HG02943 (cell line): ENCODE measurements around the gene WWOX.

Source experiments
- ATAC-seq: cut with Tn5 transposase; IDR thresholded peaks from one replicate; pipeline ENCODE4 v1.9.1; 2021; ENCODE audit warnings: mild to moderate bottlenecking, low read depth, moderate library complexity; ENCODE audit not compliant: unreplicated experiment

Gene WWOX

DNA sequence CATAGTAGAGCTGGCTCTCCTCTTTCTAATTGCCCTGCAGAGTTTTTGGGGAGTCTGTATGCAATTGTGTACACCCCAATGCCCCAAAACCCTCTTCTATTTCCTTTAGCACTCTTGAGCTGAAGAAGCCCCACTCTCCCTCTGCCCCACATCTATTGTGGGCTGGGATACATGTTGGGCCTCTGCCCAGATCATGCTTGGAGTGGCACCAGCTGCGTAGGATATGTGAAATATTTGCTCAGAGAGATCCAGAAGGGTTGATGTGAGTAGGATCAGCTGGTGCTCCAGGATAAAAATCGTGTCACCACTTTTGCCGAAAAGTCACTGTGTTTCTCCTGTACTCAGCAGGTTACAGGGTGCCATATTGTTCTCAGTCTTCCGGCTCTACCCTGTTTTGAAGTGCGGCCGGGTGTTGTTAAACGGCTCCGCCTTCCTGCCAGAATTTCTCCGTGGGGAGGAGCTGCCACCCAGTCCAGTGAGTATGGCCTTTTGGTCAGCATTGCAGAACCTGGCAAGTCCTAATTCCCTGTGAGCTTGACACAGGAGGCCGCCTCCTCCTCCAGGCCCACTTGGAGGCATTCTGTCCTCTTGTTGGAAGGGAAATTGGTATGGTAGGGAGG, 664.5 kb downstream of the WWOX start:
- ATAC-seq, result no peak

- no peak for ATAC-seq
Observed at GRCh38 chr16:78764478-78764877, 665.0 kb downstream of the WWOX start.

DNA sequence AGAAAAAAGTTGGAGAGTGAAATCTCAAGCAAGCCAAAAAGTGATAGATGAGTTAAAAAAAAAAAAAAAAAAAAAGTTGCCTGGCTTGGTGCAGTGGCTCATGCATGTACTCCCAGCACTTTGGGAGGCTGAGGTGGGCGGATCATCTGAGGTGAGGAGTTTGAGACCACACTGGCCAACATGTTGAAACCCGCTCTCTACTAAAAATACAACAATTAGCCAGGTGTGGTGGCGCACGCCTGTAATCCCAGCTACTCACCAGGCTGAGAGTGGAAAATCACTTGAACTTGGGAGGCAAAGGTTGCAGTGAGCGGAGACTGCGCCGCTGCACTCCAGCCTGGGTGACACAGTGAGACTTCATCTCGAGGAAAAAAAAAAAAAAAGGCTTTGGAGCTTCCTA, 668.8 kb downstream of the WWOX start:
- no peak for ATAC-seq

DNA sequence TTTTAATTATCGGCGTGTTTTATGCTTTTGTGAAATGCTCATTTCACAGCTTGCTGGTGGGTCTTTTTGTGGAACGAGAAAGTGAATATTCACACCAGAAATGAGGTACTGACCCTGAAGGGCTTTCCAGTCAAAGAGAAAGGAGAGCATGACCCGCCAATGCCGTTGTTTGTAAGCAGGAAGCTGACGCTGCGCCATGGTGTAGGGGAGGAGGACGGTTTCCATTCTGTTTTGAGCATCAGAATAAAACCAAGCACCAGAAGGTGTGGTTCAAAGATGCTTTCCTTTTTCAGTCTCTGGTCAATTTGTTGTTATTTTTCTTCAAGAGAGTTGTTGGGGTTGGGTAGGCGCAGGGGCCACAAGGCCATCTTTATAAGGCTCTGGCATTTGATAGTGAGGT, 669.3 kb downstream of the WWOX start:
- no peak for ATAC-seq

- ATAC-seq, result no peak
Observed at GRCh38 chr16:78770353-78771091, 671.1 kb downstream of the WWOX start.

DNA sequence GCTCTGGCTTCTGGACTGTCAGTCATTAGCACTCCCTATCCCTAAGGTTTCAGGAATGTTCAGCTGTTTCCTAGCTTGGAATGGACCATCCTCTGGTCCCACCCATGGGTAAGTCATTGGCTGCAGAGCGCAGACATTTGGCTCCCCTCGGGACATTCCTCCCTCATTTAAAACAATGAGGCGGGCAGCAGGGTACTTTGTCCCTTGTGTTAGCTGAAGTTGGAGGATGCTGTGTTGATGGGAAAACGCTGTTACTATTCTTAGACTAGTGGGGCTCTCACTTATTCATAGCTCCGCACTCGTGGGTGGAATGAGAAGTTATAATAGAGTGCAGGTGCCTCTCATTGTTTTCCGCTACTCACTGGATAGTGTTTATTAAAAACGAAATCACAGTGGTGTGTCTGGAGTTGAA, 673.8 kb downstream of the WWOX start:
- ATAC-seq, result no peak

GRCh38 chr16:78773706-78774105, 674.3 kb downstream of the WWOX start:
- ATAC-seq, result no peak

DNA sequence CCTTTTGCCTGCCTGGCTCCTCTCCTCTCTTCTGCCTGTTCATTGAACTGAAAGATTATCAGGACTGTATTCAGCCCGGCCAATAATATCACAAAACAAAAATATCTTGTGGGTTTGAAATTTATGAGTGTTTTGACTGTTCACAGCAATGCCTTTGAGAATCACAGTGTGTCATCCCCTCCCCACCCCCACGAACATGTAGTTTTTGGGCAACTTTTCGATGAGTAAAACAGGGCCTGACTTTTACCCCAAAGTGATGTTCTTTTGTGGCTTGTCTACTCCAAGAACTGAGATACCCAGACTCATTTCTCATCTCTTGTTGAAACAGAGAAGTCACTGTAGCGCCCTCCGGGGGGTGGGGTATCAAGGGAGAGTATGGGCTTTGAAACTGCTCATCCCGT, 675.7 kb downstream of the WWOX start:
- no peak for ATAC-seq

DNA sequence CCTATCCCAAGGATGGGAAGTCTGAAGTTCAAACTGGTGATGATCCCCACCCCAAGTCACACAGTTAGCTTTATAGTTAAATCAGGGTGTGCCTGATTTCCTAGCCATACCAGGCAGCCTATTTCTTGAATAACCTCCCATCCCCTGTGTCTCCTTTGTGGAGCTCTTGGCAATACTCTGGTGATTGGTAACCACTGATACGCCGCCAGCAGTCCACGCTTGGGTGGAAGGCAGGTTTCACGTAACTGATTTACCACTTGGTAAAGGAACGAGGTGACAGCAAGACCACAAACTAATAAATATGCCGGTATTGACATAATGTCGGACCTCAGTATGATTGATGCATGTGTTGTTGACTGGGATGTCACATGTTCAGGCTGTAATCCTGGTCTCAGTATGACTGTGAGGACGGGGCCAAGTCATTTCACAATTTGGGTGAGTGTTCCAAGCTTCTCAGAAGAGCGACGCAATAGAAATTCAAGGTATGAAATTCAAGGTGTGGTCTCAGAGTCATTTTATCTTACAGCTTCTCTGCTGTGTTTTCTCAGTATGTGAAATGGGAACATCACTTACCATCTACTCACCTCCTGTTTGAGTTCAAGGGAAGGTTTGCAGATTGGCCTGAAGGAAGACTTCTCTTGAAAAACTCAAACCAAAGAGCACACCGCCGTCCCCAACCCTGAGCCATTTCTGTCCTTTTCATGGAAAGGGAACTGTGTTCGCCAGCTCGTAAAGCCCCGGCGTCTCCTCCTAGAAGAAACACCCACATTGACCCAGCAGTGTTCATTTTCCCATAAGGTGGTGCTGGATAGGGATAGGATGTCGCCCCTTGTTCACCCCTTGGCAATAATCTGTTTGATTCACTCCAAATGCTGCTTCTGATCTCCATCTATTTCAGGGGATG, 678.9 kb downstream of the WWOX start:
- ATAC-seq, result no peak

GRCh38 chr16:78780808-78781207, 681.4 kb downstream of the WWOX start:
- no peak for ATAC-seq

GRCh38 chr16:78782572-78782971, 683.1 kb downstream of the WWOX start:
- no peak for ATAC-seq

DNA sequence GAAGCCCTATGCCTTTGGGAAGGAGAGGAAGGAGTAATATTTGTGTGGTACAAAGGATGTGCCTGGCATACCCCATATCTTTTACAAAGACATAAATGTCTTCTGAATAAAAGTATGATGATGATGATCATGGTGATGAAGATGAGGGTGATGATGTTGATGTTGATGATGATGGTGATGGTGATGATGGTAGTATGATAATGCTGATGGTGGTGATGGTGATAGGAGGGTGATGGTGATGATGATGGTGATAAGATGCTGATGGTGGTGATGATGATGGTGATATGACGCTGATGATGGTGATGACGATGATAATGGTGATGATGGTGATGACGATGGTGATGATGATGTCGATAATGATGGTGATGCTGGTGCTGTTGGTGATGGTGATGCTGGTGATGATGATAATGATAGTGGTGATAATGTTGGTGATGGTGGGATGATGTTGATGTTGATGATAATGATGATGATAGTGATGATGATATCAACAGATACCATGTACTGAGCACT, 684.2 kb downstream of the WWOX start:
- ATAC-seq, result no peak

GRCh38 chr16:78784771-78785170, 685.3 kb downstream of the WWOX start:
- ATAC-seq, result no peak

DNA sequence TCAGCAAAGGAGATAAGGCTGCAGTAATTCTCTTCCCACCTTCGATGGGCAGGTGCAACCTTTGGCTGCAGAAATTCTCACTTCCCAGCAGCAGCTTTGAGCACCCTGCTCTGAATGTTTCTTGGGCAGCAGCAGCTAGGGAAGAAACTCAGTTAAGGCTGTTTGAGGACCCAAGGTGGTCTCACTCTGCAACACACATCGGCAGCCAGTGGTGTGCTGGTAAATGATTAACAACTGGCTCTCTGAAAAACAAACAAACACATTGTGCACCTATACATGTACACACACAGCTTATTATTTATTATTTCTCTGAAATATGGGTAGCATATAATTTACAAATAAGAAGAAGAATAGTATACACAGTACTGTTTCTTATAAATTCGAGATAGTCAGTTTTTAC, 685.8 kb downstream of the WWOX start:
- ATAC-seq, result no peak

GRCh38 chr16:78786635-78787034, 687.2 kb downstream of the WWOX start:
- no peak for ATAC-seq

DNA sequence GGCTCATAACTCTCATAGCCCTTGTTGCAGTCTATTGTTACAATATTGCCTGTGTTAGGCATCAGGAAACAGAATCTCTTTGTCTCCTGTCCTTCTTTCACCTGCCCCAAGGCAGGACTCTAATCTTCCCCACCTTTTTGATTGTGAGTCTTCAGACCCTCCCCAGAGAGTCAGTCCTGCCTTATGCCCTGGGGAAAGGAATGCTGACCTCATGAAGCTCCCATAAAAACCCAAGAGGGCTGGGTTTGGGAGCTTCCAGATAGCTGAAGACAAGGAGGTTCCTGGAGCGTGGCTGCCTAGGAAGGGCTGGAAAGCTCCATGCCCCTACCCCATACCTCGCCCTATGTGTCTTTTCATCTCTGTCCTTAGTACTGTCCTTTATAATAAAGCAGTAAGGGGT, 688.8 kb downstream of the WWOX start:
- no peak for ATAC-seq

- ATAC-seq, result no peak
Observed at GRCh38 chr16:78788696-78789095, 689.2 kb downstream of the WWOX start.

DNA sequence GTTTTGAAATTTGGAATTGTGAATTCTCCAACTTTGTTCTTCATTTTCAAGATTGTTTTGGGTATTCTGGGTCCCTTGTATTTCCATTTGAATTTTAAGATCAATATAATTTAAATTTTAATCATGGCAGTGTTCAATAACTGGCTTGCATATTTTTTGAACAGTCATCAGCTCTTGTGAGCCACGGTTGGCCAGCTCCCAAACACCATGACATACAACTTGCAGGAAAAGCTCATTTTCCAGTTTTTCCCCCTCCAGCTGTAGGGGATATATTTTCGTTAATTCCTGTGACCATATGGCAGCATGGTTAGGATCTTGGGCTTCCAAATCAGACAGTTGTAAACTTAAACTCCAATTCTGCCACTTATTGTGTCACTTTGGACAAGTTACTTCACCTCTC, 690.1 kb downstream of the WWOX start:
- no peak for ATAC-seq

GRCh38 chr16:78791011-78791410, 691.6 kb downstream of the WWOX start:
- ATAC-seq, result no peak

GRCh38 chr16:78791926-78792325, 692.5 kb downstream of the WWOX start:
- ATAC-seq, result no peak

DNA sequence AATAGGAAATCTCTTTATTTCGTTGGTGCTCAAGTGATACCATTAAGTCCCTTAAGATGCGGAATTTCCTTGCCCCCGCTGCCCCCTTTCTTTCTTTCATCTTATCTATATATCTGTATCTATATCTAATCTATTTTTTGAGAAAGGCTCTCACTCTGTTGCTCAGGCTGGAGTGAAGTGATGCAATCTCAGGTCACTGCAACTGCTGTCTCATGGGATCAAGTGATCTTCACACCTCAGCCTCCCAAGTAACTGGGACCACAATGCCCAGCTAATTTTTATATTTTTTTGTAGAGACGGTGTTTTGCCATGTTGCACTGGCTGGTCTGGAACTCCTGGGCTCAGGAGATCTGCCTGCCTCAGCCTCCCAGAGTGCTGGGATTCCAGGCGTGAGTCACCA, 693.5 kb downstream of the WWOX start:
- ATAC-seq, result no peak
